HepG2 (cell line): ENCODE measurements around the gene GRPEL2. TPM values are rescaled to one million over a fixed set of nuclear protein-coding genes. Genes with fewer than 3 reads are reported as not detected.

Source experiments
- ATAC-seq: fragments of 200-7000 bp; cut with Tn5 transposase; 3 replicates; pipeline ENCODE4 v1.9.1; 2020; ENCODE audit warnings: mild to moderate bottlenecking, moderate library complexity
- BruUV-seq: library from RNA; stranded (reverse); fragments of 400-500 nt; replicated peaks from 2 replicates; lab custom pipeline; 2021; lab: Mats Ljungman, UMichigan
- CTCF ChIA-PET: fragments of 300-600 bp; formaldehyde crosslinking; extraction: SDS; loops from one replicate; lab custom pipeline; 2021; ENCODE audit warnings: low total read pairs, inconsistent platforms, low intra/inter-chr PET ratio; lab: Yijun Ruan, JAX
- POLR2A ChIA-PET: fragments of 350-600 bp; sonication (Branson Sonifier 250); formaldehyde crosslinking; loops from one replicate; lab custom pipeline; 2020; ENCODE audit warnings: antibody characterized with exemption, inconsistent platforms; lab: Yijun Ruan, JAX
- DNase-seq: peaks from one replicate; pipeline ENCODE4 v3.0.0-alpha.2; 2015; ENCODE audit warnings: low spot score
- FAIRE-seq: peaks from 3 replicates; lab custom pipeline; 2011; peaks lifted over from hg19 to GRCh38; lab: Jason Lieb, UNC
- H2AFZ ChIP-seq: one replicate; pipeline ENCODE4 v1.6.1; 2011; ENCODE audit warnings: low read length, inconsistent platforms
- H3K27ac ChIP-seq: fragments of 300-600 bp; 3 replicates; pipeline ENCODE4 v1.8.0; 2011; ENCODE audit warnings: mixed run types, mild to moderate bottlenecking, mixed read lengths, low read length, inconsistent platforms; ENCODE audit not compliant: insufficient read depth; ENCODE audit errors: extremely low read length
- H3K27me3 ChIP-seq, 2 experiments: fragments of 200-600 bp in 1 of 2; 2 replicates in 1 of 2; 3 replicates in 1 of 2; pipeline versions ENCODE4 v1.6.0 to v1.8.0; 2011; ENCODE audit warnings: low read length in 2 of 2, mild to moderate bottlenecking in 2 of 2, moderate library complexity in 2 of 2, inconsistent platforms in 1 of 2; ENCODE audit not compliant: insufficient read depth in 2 of 2, control insufficient read depth in 1 of 2
- H3K36me3 ChIP-seq, 2 experiments: fragments of 200-600 bp in 1 of 2; replicated peaks in 1 of 2; 2 replicates in 1 of 2; 3 replicates in 1 of 2; pipeline versions ENCODE4 v1.5.1 to v1.8.0; 2011; ENCODE audit warnings: low read length in 2 of 2, inconsistent platforms in 1 of 2; ENCODE audit not compliant: insufficient read depth in 2 of 2, control insufficient read depth in 1 of 2
- H3K4me1 ChIP-seq: 2 replicates; pipeline ENCODE4 v1.5.1; 2012; ENCODE audit warnings: low read length, inconsistent platforms; ENCODE audit not compliant: insufficient read depth
- H3K4me2 ChIP-seq: 2 replicates; pipeline ENCODE4 v1.6.0; 2011; ENCODE audit warnings: low read depth, low read length, inconsistent platforms
- H3K4me3 ChIP-seq, 3 experiments: fragments of 200-600 bp in 1 of 3; sonication (generic), shearing (Covaris generic) in 1 of 3; replicated peaks in 1 of 3; 2 replicates each; pipeline ENCODE4 v1.5.1; 2011 to 2016; ENCODE audit warnings: low read length in 3 of 3, inconsistent platforms in 2 of 3, low read depth in 2 of 3, mild to moderate bottlenecking in 2 of 3, control low read depth in 1 of 3, mixed read lengths in 1 of 3; ENCODE audit not compliant: insufficient read depth in 1 of 3
- H3K79me2 ChIP-seq: one replicate; pipeline ENCODE4 v1.6.1; 2011; ENCODE audit warnings: low read length, inconsistent platforms; ENCODE audit not compliant: insufficient read depth
- H3K9ac ChIP-seq: 2 replicates; pipeline ENCODE4 v1.6.0; 2011; ENCODE audit warnings: mild to moderate bottlenecking, low read depth, low read length, inconsistent platforms; ENCODE audit not compliant: insufficient read depth
- H3K9me3 ChIP-seq: 2 replicates; pipeline ENCODE4 v1.5.1; 2012; ENCODE audit warnings: mild to moderate bottlenecking, low read length
- H4K20me1 ChIP-seq: 2 replicates; pipeline ENCODE4 v1.6.0; 2011; ENCODE audit warnings: inconsistent platforms, mild to moderate bottlenecking, low read length, moderate library complexity; ENCODE audit not compliant: insufficient read depth
- ARHGAP35 ChIP-seq: sonication (generic); formaldehyde crosslinking; IDR thresholded peaks from 2 replicates; pipeline ENCODE4 v1.9.0; 2022; ENCODE audit warnings: mild to moderate bottlenecking, inconsistent platforms, moderate library complexity, missing genetic modification reagents, borderline replicate concordance
- DMAP1 ChIP-seq: IDR thresholded peaks from 2 replicates; pipeline ENCODE4 v1.6.1; 2016
- FOSL2 ChIP-seq: sonication (generic); formaldehyde crosslinking; IDR thresholded peaks from 2 replicates; pipeline ENCODE4 v1.4.0; 2020; ENCODE audit warnings: missing genetic modification reagents
- FOXP1 ChIP-seq, 2 experiments: fragments of 450-650 bp in 1 of 2; IDR thresholded peaks; 2 replicates each; pipeline ENCODE4 v1.6.1; 2017 to 2018; ENCODE audit warnings: antibody characterized with exemption in 1 of 2
- GFI1 ChIP-seq: sonication (generic); formaldehyde crosslinking; IDR thresholded peaks from 2 replicates; pipeline ENCODE4 v1.5.0; 2020; ENCODE audit warnings: missing genetic modification reagents, mild to moderate bottlenecking, borderline replicate concordance
- HNRNPK ChIP-seq: fragments of 200-400 bp; formaldehyde crosslinking; IDR thresholded peaks from 2 replicates; pipeline ENCODE4 v1.6.1; 2018; ENCODE audit warnings: low read length, low read depth, moderate library complexity, mild to moderate bottlenecking; ENCODE audit not compliant: poor library complexity, severe bottlenecking
- SIX1 ChIP-seq: sonication (generic); formaldehyde crosslinking; IDR thresholded peaks from 2 replicates; pipeline ENCODE4 v1.4.0; 2020; ENCODE audit warnings: missing genetic modification reagents, borderline replicate concordance
- SMAD9 ChIP-seq: sonication (generic); formaldehyde crosslinking; IDR thresholded peaks from 2 replicates; pipeline ENCODE4 v1.5.1; 2020; ENCODE audit warnings: mild to moderate bottlenecking, missing genetic modification reagents
- ZNF260 ChIP-seq: sonication (generic); formaldehyde crosslinking; IDR thresholded peaks from 2 replicates; pipeline ENCODE4 v1.4.0; 2020; ENCODE audit warnings: missing genetic modification reagents, low read depth, mild to moderate bottlenecking, borderline replicate concordance
- ZNF614 ChIP-seq: IDR thresholded peaks from 2 replicates; pipeline ENCODE4 v1.6.1; 2018; ENCODE audit warnings: missing biosample characterization, missing genetic modification reagents, inconsistent platforms, borderline replicate concordance
- ZNF672 ChIP-seq: sonication (generic); formaldehyde crosslinking; IDR thresholded peaks from 2 replicates; pipeline ENCODE4 v1.8.1; 2022; ENCODE audit warnings: missing genetic modification reagents
- ZNF839 ChIP-seq: sonication (generic); formaldehyde crosslinking; IDR thresholded peaks from 2 replicates; pipeline ENCODE4 v1.4.0; 2020; ENCODE audit warnings: missing genetic modification reagents, mild to moderate bottlenecking, borderline replicate concordance
- WGBS: methylation state at CpG from one replicate; pipeline ENCODE4 v1.1.6; 2017; ENCODE audit warnings: low lambda C conversion rate; 5-methylcytosine and 5-hydroxymethylcytosine counted together
- in situ Hi-C: cut with HindIII; loops from 2 replicates; pipeline ENCODE4 v1.10.0; 2017; ENCODE audit warnings: low pct_unique_long_range_greater_than_20kb; ENCODE audit not compliant: extremely low pct_ligation_motif_present
- intact Hi-C: fragments of 100-400 bp; cut with micrococcal nuclease; formaldehyde crosslinking; loops from one replicate; pipeline ENCODE4 v1.10.0; 2022; ENCODE audit not compliant: unreplicated experiment
- polyA plus RNA-seq, 8 experiments: library from polyadenylated mRNA; depleted of rRNA in 3 of 8; stranded (reverse) in 7 of 8; unstranded in 1 of 8; fragments of >200 nt; fragmentation: Illumina TruSeq in 4 of 8; extraction: Trizol in 4 of 8; gene quantifications; 2 replicates each; pipeline versions ENCODE4 v1.2.1 to v1.2.3, GENCODE V29; 2011 to 2016; ENCODE audit warnings: low read depth in 4 of 8, missing spikeins in 1 of 8, mixed read lengths in 1 of 8; ENCODE audit not compliant: insufficient read depth in 1 of 8
- total RNA-seq, 5 experiments: library from RNA; depleted of rRNA; stranded (reverse); fragments of >200 nt; fragmentation: Illumina TruSeq; extraction: Trizol; gene quantifications; 2 replicates each; pipeline ENCODE4 v1.2.3, GENCODE V29; 2016; ENCODE audit warnings: low read depth in 1 of 5
- TF ChIP-seq, protein P1 (sequence below): sonication (generic); formaldehyde crosslinking; IDR thresholded peaks from 2 replicates; pipeline ENCODE4 v1.8.0; 2022; ENCODE audit warnings: missing genetic modification reagents, mild to moderate bottlenecking, inconsistent platforms, borderline replicate concordance
- TF ChIP-seq, protein P2 (sequence below): sonication (generic); formaldehyde crosslinking; IDR thresholded peaks from 2 replicates; pipeline ENCODE4 v1.8.0; 2022; ENCODE audit warnings: mild to moderate bottlenecking, missing genetic modification reagents
- TF ChIP-seq, protein P3 (sequence below): sonication (generic); formaldehyde crosslinking; IDR thresholded peaks from 2 replicates; pipeline ENCODE4 v1.5.0; 2020; ENCODE audit warnings: mild to moderate bottlenecking, missing genetic modification reagents, borderline replicate concordance
- TF ChIP-seq, protein P4 (sequence below): sonication (generic); formaldehyde crosslinking; IDR thresholded peaks from 2 replicates; pipeline ENCODE4 v1.4.0; 2020; ENCODE audit warnings: mild to moderate bottlenecking, missing genetic modification reagents

The GRPEL2 gene
- total and polyA plus RNA-seq, 2 of the 13 experiments (the other 11 are each of a cell fraction or from before 2014, with no cell fraction given): 13.1 to 16.6 TPM

DNA sequence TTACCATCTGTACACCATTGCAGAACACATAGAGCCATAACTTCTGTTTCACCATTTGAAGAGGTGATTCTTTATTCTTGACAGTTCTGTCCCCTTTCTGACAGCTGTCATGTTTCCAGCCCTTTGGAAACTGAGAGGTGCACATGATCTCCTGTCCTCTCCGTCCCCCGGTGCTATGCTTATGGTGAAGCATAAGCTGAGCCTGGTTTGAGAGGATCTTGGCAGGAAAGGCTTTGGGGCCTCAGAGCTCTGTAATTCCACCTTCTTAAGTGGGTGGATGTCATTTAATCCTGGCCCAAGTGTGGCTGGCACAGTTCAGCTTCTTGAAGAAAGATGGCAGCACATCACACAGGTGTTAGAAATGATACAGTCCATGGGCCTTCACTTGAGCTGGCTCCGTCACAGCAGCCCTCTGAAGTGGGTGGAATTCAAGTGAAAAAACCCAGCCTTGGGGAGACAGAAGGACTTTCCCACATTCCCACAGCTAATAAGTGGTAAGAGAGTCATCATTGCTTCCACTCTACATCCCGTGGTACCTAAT is 30.7 kb upstream of the GRPEL2 start:
- Histone ChIP-seq H3K27me3 (no peaks in the 10 kb centered on the region; a peak in 1 of 5 replicates), H3K9me3 (no peaks in the 10 kb centered on the region), H2AFZ (no peak overlapping the region), H3K36me3 (no peaks in the 10 kb centered on the region)
- FAIRE-seq (no peak), DNase-seq (no peak)
- WGBS: 79% methylated on average over 4 of the region's 4 CpGs
- ChIA-PET POLR2A (no interaction called here), CTCF (no interaction called here)
- TF ChIP-seq ZNF614 (CRISPR knock-in tag) (no peak), GFI1 (no peak), DMAP1 (CRISPR knock-in tag) (no peak), ARHGAP35 (CRISPR knock-in tag) (no peak), FOSL2 (CRISPR knock-in tag) (no peak), FOXP1 (IDR thresholded peaks at IDR 0.05) (no peak), FOXP1 (CRISPR knock-in tag; IDR thresholded peaks at IDR 0.05) (no peak), HNRNPK (no peak), ZNF672 (CRISPR knock-in tag) (no peak), SMAD9 (CRISPR knock-in tag) (no peak), SIX1 (CRISPR knock-in tag) (no peak), ZNF839 (CRISPR knock-in tag) (no peak), ZNF260 (CRISPR knock-in tag) (no peak)
- TF ChIP-seq, protein P1, sequence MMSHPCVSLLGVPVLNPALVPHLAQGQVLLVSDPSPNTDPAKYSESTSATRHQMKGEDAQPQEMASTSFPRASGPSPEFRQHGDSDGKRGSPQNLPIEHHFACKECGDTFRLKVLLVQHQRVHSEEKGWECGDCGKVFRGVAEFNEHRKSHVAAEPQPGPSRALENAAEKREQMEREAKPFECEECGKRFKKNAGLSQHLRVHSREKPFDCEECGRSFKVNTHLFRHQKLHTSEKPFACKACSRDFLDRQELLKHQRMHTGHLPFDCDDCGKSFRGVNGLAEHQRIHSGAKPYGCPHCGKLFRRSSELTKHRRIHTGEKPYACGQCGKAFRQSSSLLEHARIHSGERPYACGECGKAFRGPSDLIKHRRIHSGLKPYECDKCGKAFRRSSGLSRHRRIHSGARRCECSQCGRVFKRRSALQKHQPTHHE (CRISPR knock-in tag): no peak
- TF ChIP-seq, protein P2, sequence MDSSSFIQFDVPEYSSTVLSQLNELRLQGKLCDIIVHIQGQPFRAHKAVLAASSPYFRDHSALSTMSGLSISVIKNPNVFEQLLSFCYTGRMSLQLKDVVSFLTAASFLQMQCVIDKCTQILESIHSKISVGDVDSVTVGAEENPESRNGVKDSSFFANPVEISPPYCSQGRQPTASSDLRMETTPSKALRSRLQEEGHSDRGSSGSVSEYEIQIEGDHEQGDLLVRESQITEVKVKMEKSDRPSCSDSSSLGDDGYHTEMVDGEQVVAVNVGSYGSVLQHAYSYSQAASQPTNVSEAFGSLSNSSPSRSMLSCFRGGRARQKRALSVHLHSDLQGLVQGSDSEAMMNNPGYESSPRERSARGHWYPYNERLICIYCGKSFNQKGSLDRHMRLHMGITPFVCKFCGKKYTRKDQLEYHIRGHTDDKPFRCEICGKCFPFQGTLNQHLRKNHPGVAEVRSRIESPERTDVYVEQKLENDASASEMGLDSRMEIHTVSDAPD (CRISPR knock-in tag): no peak
- TF ChIP-seq, protein P3, sequence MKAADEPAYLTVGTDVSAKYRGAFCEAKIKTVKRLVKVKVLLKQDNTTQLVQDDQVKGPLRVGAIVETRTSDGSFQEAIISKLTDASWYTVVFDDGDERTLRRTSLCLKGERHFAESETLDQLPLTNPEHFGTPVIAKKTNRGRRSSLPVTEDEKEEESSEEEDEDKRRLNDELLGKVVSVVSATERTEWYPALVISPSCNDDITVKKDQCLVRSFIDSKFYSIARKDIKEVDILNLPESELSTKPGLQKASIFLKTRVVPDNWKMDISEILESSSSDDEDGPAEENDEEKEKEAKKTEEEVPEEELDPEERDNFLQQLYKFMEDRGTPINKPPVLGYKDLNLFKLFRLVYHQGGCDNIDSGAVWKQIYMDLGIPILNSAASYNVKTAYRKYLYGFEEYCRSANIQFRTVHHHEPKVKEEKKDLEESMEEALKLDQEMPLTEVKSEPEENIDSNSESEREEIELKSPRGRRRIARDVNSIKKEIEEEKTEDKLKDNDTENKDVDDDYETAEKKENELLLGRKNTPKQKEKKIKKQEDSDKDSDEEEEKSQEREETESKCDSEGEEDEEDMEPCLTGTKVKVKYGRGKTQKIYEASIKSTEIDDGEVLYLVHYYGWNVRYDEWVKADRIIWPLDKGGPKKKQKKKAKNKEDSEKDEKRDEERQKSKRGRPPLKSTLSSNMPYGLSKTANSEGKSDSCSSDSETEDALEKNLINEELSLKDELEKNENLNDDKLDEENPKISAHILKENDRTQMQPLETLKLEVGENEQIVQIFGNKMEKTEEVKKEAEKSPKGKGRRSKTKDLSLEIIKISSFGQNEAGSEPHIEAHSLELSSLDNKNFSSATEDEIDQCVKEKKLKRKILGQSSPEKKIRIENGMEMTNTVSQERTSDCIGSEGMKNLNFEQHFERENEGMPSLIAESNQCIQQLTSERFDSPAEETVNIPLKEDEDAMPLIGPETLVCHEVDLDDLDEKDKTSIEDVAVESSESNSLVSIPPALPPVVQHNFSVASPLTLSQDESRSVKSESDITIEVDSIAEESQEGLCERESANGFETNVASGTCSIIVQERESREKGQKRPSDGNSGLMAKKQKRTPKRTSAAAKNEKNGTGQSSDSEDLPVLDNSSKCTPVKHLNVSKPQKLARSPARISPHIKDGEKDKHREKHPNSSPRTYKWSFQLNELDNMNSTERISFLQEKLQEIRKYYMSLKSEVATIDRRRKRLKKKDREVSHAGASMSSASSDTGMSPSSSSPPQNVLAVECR (CRISPR knock-in tag): no peak
- TF ChIP-seq, protein P4, sequence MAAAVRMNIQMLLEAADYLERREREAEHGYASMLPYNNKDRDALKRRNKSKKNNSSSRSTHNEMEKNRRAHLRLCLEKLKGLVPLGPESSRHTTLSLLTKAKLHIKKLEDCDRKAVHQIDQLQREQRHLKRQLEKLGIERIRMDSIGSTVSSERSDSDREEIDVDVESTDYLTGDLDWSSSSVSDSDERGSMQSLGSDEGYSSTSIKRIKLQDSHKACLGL (CRISPR knock-in tag): no peak
- TF ChIP-seq, all 625 proteins: peak for 0
- no peaks in the 10 kb centered on the region for H4K20me1 ChIP-seq
- no peak overlapping the region for H3K9ac ChIP-seq
- H3K79me2 ChIP-seq: no peaks in the 10 kb centered on the region
- peaks cover 8% of the 10 kb centered on the region for H3K4me1 ChIP-seq
- H3K4me2 ChIP-seq: no peak overlapping the region
- no peak overlapping the region for H3K27ac ChIP-seq
- no peak for ATAC-seq
- BruUV-seq: no TSS peak
- no peak overlapping the region for H3K4me3 ChIP-seq
- intact Hi-C loops (no loop called here), in situ Hi-C loops (no loop called here)
